Measurements from ENCODE around the gene CDK6. TPM values are rescaled to one million over a fixed set of nuclear protein-coding genes. Genes with fewer than 3 reads are reported as not detected.

CDK6 gene
- total and polyA plus RNA-seq, 4 donors, result 1.6 to 66.4 (median 12.1) TPM

DNA sequence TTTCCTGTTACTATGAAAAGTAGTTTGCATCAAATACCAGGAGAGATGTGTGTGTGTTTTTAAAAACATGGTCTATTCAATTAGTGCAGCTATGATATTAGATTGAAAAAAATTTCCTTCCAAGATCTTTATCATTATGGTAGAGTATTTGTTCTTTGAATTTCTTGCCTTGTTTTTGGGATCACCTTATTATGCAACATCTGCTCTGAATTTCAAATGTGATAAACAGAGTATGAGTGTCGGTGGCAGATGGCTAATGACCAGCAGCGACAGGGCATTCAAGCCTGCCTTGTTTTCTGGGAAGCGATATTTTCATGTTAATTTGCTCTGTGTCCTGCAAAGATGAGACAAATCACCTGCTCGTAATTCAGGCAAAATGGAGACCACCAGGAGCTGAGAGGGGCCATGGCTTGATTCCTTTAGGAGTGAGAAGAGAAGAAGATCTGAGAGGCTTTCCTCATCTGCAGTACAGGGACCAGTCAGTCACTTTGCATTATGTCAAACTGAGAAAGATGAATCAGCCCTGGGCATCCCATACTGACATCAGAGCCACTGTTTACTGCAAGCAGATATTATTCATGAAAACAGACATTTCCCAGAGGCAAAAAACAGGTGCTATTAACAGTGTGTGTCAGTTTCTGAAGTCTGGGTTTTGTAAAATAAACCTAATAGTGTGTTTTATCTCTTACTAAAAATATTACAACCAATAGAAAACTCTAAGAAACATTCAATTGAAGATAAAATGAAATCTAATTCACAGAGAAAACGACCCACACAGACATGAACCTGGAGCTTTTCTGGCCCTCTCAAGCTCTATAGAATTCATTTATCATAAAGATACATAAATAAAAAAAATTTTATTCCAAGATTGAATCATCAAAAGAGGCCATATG, 67.6 kb downstream of the CDK6 start:
- no peak overlapping the region for H3K4me3 ChIP-seq
- peaks cover 0 to 11% (median 7%) of the 10 kb centered on the region in 4 donors for H3K36me3 ChIP-seq (ENCODE audit: control insufficient read depth in 4 of 4, insufficient read depth in 4 of 4, low read length in 4 of 4)
- peaks cover 0 to 18% (median 4%) of the 10 kb centered on the region in 5 donors for H3K4me1 ChIP-seq (ENCODE audit: control insufficient read depth in 5 of 5, insufficient read depth in 5 of 5, low read length in 5 of 5)
- no peak overlapping the region for H3K27ac ChIP-seq (ENCODE audit: low read depth in 1 of 2, low read length in 1 of 2)
- no peak for ATAC-seq (ENCODE audit: insufficient read depth, low FRiP score)
- H3K9me3 ChIP-seq (ENCODE audit: control insufficient read depth in 4 of 4, insufficient read depth in 3 of 4, low read length in 3 of 4), result no peaks in the 10 kb centered on the region
- DNase-seq, result no peak
- no peak overlapping the region for H3K9ac ChIP-seq (ENCODE audit: insufficient read depth in 1 of 2, low read length in 2 of 2)
- TF ChIP-seq, protein P1, sequence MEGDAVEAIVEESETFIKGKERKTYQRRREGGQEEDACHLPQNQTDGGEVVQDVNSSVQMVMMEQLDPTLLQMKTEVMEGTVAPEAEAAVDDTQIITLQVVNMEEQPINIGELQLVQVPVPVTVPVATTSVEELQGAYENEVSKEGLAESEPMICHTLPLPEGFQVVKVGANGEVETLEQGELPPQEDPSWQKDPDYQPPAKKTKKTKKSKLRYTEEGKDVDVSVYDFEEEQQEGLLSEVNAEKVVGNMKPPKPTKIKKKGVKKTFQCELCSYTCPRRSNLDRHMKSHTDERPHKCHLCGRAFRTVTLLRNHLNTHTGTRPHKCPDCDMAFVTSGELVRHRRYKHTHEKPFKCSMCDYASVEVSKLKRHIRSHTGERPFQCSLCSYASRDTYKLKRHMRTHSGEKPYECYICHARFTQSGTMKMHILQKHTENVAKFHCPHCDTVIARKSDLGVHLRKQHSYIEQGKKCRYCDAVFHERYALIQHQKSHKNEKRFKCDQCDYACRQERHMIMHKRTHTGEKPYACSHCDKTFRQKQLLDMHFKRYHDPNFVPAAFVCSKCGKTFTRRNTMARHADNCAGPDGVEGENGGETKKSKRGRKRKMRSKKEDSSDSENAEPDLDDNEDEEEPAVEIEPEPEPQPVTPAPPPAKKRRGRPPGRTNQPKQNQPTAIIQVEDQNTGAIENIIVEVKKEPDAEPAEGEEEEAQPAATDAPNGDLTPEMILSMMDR (IDR thresholded peaks at IDR 0.05; ENCODE audit: control extremely low read depth, extremely low read depth), result no peak
- WGBS, 2 donors, result 74% methylated on average over 5 of the region's 5 CpGs
- H3K27me3 ChIP-seq (ENCODE audit: control insufficient read depth in 3 of 3, insufficient read depth in 3 of 3, low read length in 2 of 3), result no peaks in the 10 kb centered on the region

DNA sequence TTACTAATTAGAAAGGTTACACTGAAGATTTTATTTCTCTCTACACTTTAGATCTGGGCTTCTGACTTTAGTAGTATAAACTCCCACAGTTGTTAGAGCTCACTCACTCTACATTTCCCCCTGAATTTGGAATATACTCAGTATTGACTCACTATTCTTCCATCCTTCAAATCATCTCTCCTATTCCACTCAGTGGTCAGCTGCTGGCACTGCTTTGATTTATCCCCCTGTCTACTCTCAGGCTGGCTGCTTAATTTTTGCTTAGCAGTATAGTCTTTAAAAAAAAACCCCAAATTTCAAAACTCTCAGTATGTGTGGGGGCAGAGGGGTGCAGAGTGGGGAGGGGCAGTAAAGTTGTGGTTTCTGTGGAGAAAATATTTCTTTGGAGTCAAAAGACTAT, 68.9 kb downstream of the CDK6 start:
- DNase-seq, result no peak
- no peak for ATAC-seq (ENCODE audit: insufficient read depth, low FRiP score)
- no peak overlapping the region for H3K4me3 ChIP-seq
- TF ChIP-seq, protein P1 (IDR thresholded peaks at IDR 0.05; ENCODE audit: control extremely low read depth, extremely low read depth), result no peak
- H3K9ac ChIP-seq (ENCODE audit: insufficient read depth in 1 of 2, low read length in 2 of 2), result no peak overlapping the region
- peaks cover 0 to 6% (median 1%) of the 10 kb centered on the region in 4 donors for H3K36me3 ChIP-seq (ENCODE audit: control insufficient read depth in 4 of 4, insufficient read depth in 4 of 4, low read length in 4 of 4)
- no peaks in the 10 kb centered on the region for H3K9me3 ChIP-seq (ENCODE audit: control insufficient read depth in 4 of 4, insufficient read depth in 3 of 4, low read length in 3 of 4)
- no peak overlapping the region for H3K27ac ChIP-seq (ENCODE audit: low read depth in 1 of 2, low read length in 1 of 2)
- H3K4me1 ChIP-seq (ENCODE audit: control insufficient read depth in 5 of 5, insufficient read depth in 5 of 5, low read length in 5 of 5), result peaks cover 0 to 17% (median 4%) of the 10 kb centered on the region in 5 donors
- no peaks in the 10 kb centered on the region for H3K27me3 ChIP-seq (ENCODE audit: control insufficient read depth in 3 of 3, insufficient read depth in 3 of 3, low read length in 2 of 3)

DNA sequence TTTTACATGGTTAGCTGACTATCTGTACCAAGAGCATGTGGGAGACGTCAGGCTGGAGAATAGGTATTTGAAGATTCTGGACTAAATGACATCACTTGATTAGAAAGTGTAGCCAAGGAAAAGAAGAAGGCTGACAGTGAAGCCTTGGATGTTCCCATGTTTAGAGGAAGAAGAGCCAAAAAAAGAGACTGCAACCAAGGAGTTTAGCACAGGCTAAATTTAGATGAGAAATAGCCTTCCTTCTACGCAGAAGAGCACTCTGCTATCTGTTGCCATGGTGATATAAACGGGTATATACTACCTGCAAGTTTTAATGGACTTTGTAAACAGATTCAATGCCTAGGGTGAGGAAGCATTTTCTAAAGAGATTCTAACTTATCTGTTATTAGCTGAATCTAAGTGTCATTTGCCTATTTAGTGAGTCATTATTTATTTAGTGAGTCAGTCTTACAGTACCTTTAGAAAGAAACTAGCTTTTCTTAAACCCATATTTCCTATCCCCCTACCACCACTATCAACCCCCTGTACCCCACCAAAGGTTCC, 69.8 kb downstream of the CDK6 start:
- no peak overlapping the region for H3K4me3 ChIP-seq
- H3K27me3 ChIP-seq (ENCODE audit: control insufficient read depth in 3 of 3, insufficient read depth in 3 of 3, low read length in 2 of 3), result no peaks in the 10 kb centered on the region
- no peaks in the 10 kb centered on the region for H3K9me3 ChIP-seq (ENCODE audit: control insufficient read depth in 4 of 4, insufficient read depth in 3 of 4, low read length in 3 of 4)
- ATAC-seq (ENCODE audit: insufficient read depth, low FRiP score) (peak; percentile 46), DNase-seq (no peak)
- TF ChIP-seq, protein P1 (IDR thresholded peaks at IDR 0.05; ENCODE audit: control extremely low read depth, extremely low read depth), result no peak
- peaks cover 0 to 6% (median under 1%) of the 10 kb centered on the region in 4 donors for H3K36me3 ChIP-seq (ENCODE audit: control insufficient read depth in 4 of 4, insufficient read depth in 4 of 4, low read length in 4 of 4)
- WGBS, 2 donors, result 38 to 39% methylated on average over 3 of the region's 3 CpGs
- H3K4me1 ChIP-seq (ENCODE audit: control insufficient read depth in 5 of 5, insufficient read depth in 5 of 5, low read length in 5 of 5), result peaks cover 0 to 17% (median 4%) of the 10 kb centered on the region in 5 donors
- peak overlapping the region in 1 of 2 donors; percentile 79 for H3K27ac ChIP-seq (ENCODE audit: low read depth in 1 of 2, low read length in 1 of 2)
- H3K9ac ChIP-seq (ENCODE audit: insufficient read depth in 1 of 2, low read length in 2 of 2), result no peak overlapping the region

Data from lung (tissue), 12 donors.